K562 (cell line): ENCODE results near the gene TCOF1. TPM values are rescaled to one million over a fixed set of nuclear protein-coding genes. Genes with fewer than 3 reads are reported as not detected.
A peak's percentile ranks its signal among the peaks of the same experiment; 100 is the strongest.

Experiments used
- ATAC-seq: fragments of 200-7000 bp; cut with Tn5 transposase; 3 replicates; pipeline ENCODE4 v1.9.1; 2020; ENCODE audit warnings: moderate library complexity
- BruUV-seq: library from RNA; stranded (reverse); fragments of 400-500 nt; replicated peaks from 2 replicates; lab custom pipeline; 2021; lab: Mats Ljungman, UMichigan
- CTCF ChIA-PET: fragments of 300-600 bp; formaldehyde crosslinking; extraction: SDS; loops from one replicate; lab custom pipeline; 2021; ENCODE audit warnings: low intra/inter-chr PET ratio; lab: Yijun Ruan, JAX
- POLR2A ChIA-PET: fragments of 300-600, 350-650 bp; sonication (Branson Sonifier 250); formaldehyde crosslinking; extraction: SDS; loops from one replicate; lab custom pipeline; 2021; ENCODE audit warnings: antibody characterized with exemption, inconsistent platforms; lab: Yijun Ruan, JAX
- DNase-seq, 4 experiments: peaks; one replicate each; pipeline versions ENCODE4 v3.0.0 to v3.0.0-alpha.2; 2011 to 2018; ENCODE audit warnings: low spot score in 3 of 4, mixed read lengths in 3 of 4; ENCODE audit errors: extremely low read depth in 1 of 4
- FAIRE-seq: peaks from 2 replicates; lab custom pipeline; 2011; peaks lifted over from hg19 to GRCh38; lab: Jason Lieb, UNC
- H2AFZ ChIP-seq: 2 replicates; pipeline ENCODE4 v1.6.0; 2011; ENCODE audit warnings: low read depth, low read length, control low read depth, inconsistent platforms
- H3K27ac ChIP-seq: fragments of 200-600 bp; 3 replicates; pipeline ENCODE4 v1.8.0; 2011; ENCODE audit warnings: low read depth, mild to moderate bottlenecking, control low read depth, inconsistent platforms, low read length, moderate library complexity, mixed read lengths; ENCODE audit errors: extremely low read depth
- H3K27me3 ChIP-seq, 2 experiments: fragments of 300-600 bp in 1 of 2; 2 replicates in 1 of 2; 3 replicates in 1 of 2; pipeline versions ENCODE4 v1.6.0 to v1.8.0; 2011; ENCODE audit warnings: inconsistent platforms in 2 of 2, low read length in 2 of 2, mild to moderate bottlenecking in 1 of 2, mixed read lengths in 1 of 2, moderate library complexity in 1 of 2; ENCODE audit not compliant: control insufficient read depth in 2 of 2, insufficient read depth in 2 of 2
- H3K36me3 ChIP-seq: fragments of 300-600 bp; 3 replicates; pipeline ENCODE4 v1.8.0; 2011; ENCODE audit warnings: mild to moderate bottlenecking, low read length, inconsistent platforms; ENCODE audit not compliant: control insufficient read depth, insufficient read depth
- H3K4me1 ChIP-seq, 2 experiments: fragments of 200-600 bp in 1 of 2; replicated peaks in 1 of 2; 2 replicates in 1 of 2; 3 replicates in 1 of 2; pipeline versions ENCODE4 v1.5.1 to v1.8.0; 2011; ENCODE audit warnings: inconsistent platforms in 2 of 2, low read length in 2 of 2, mild to moderate bottlenecking in 1 of 2, mixed read lengths in 1 of 2, moderate library complexity in 1 of 2; ENCODE audit not compliant: control insufficient read depth in 2 of 2, insufficient read depth in 2 of 2
- H3K4me2 ChIP-seq: 2 replicates; pipeline ENCODE4 v1.6.1; 2011; ENCODE audit warnings: low read length, control low read depth, inconsistent platforms, mixed read lengths; ENCODE audit not compliant: insufficient read depth
- H3K4me3 ChIP-seq: fragments of 200-600 bp; sonication (generic), shearing (Covaris generic); 2 replicates; pipeline ENCODE4 v1.5.1; 2016; ENCODE audit warnings: control low read depth, inconsistent platforms
- H3K79me2 ChIP-seq: fragments of 200-600 bp; 3 replicates; pipeline ENCODE4 v1.8.0; 2011; ENCODE audit warnings: low read length, inconsistent platforms; ENCODE audit not compliant: control insufficient read depth, insufficient read depth
- H3K9ac ChIP-seq, 2 experiments: 2 replicates each; pipeline versions ENCODE4 v1.6.0 to v1.6.1; 2011; ENCODE audit warnings: low read depth in 2 of 2, low read length in 2 of 2, control low read depth in 1 of 2, inconsistent platforms in 1 of 2, mild to moderate bottlenecking in 1 of 2, mixed read lengths in 1 of 2; ENCODE audit not compliant: insufficient read depth in 1 of 2
- H3K9me1 ChIP-seq: one replicate; pipeline ENCODE4 v1.6.0; 2011; ENCODE audit warnings: inconsistent platforms, mild to moderate bottlenecking, low read length, moderate library complexity; ENCODE audit not compliant: control insufficient read depth, insufficient read depth
- H3K9me3 ChIP-seq: replicated peaks from 2 replicates; pipeline ENCODE4 v1.5.1; 2011; ENCODE audit warnings: low read depth, low read length, inconsistent platforms; ENCODE audit not compliant: control insufficient read depth, insufficient read depth
- H4K20me1 ChIP-seq: replicated peaks from 2 replicates; pipeline ENCODE4 v1.6.1; 2011; ENCODE audit warnings: low read length, inconsistent platforms, mixed read lengths; ENCODE audit not compliant: control insufficient read depth, insufficient read depth
- CEBPB ChIP-seq: fragments of 450-650 bp; IDR thresholded peaks from 2 replicates; pipeline ENCODE4 v1.6.1; 2016; ENCODE audit warnings: missing genetic modification characterization, missing compliant biosample characterization
- CEBPG ChIP-seq, 3 experiments: fragments of 200-800 bp in 1 of 3; sonication (Bioruptor generic) in 1 of 3; sonication (generic) in 1 of 3; formaldehyde crosslinking in 1 of 3; IDR thresholded peaks in 2 of 3; conservative IDR thresholded peaks in 1 of 3; 2 replicates each; pipeline versions ENCODE4 v1.6.1 to v1.8.0; 2016 to 2022; ENCODE audit warnings: missing compliant biosample characterization in 2 of 3, missing genetic modification characterization in 2 of 3, mild to moderate bottlenecking in 1 of 3, missing genetic modification reagents in 1 of 3
- KHSRP ChIP-seq: fragments of 450-650 bp; IDR thresholded peaks from 2 replicates; pipeline ENCODE4 v1.6.1; 2017
- MCM3 ChIP-seq: fragments of 450-650 bp; IDR thresholded peaks from 2 replicates; pipeline ENCODE4 v1.6.1; 2016
- MCM7 ChIP-seq, 2 experiments: fragments of 450-650 bp; IDR thresholded peaks; 2 replicates each; pipeline ENCODE4 v1.6.1; 2016 to 2018
- PHF21A ChIP-seq: fragments of 450-650 bp; IDR thresholded peaks from 2 replicates; pipeline ENCODE4 v1.6.1; 2017; ENCODE audit warnings: low read depth, borderline replicate concordance
- PML ChIP-seq: IDR thresholded peaks from 2 replicates; pipeline ENCODE4 v1.6.1; 2012; ENCODE audit warnings: low read length, inconsistent platforms
- SAFB2 ChIP-seq: fragments of 200-400 bp; formaldehyde crosslinking; IDR thresholded peaks from 2 replicates; pipeline ENCODE4 v1.6.1; 2018; ENCODE audit warnings: borderline replicate concordance, low read length, low read depth, moderate library complexity; ENCODE audit not compliant: severe bottlenecking
- ZNF263 ChIP-seq: sonication (generic); formaldehyde crosslinking; IDR thresholded peaks from 2 replicates; pipeline ENCODE4 v1.8.0; 2022; ENCODE audit warnings: mild to moderate bottlenecking, missing genetic modification reagents, borderline replicate concordance
- ZNF780A ChIP-seq: fragments of 250-450 bp; sonication (Bioruptor Pico); IDR thresholded peaks from 2 replicates; pipeline ENCODE4 v1.5.0; 2021; ENCODE audit warnings: mild to moderate bottlenecking
- WGBS: fragments of 100-300 bp; shearing (Covaris generic); methylation state at CpG from one replicate; pipeline ENCODE4 v1.1.6; 2016; ENCODE audit warnings: low coverage, mixed read lengths; ENCODE audit not compliant: insufficient coverage; ENCODE audit errors: missing lambda C conversion rate; 5-methylcytosine and 5-hydroxymethylcytosine counted together
- in situ Hi-C: fragments of 300-500 bp; cut with MboI; formaldehyde crosslinking; loops from 4 replicates; pipeline ENCODE4 v1.15.0; 2018; ENCODE audit warnings: inconsistent platforms, mixed read lengths
- intact Hi-C: fragments of 100-400 bp; cut with micrococcal nuclease; formaldehyde crosslinking; loops from 2 replicates; pipeline ENCODE4 v1.14.2; 2022
- polyA plus RNA-seq, 8 experiments: library from polyadenylated mRNA; depleted of rRNA in 4 of 8; stranded (reverse) in 5 of 8; unstranded in 3 of 8; fragments of >200 nt; fragmentation: Nextera tagmentation in 2 of 8; fragmentation: Illumina TruSeq in 1 of 8; extraction: Ambion mirVana in 2 of 8; extraction: Trizol in 1 of 8; gene quantifications; 2 replicates each; pipeline versions ENCODE4 v1.2.1 to v1.2.3, GENCODE V29; 2011 to 2014; ENCODE audit warnings: inconsistent platforms in 1 of 8, missing spikeins in 1 of 8
- total RNA-seq, 7 experiments: library from RNA; depleted of rRNA in 6 of 7; stranded (reverse); fragments of >200 nt in 6 of 7; fragmentation: Illumina TruSeq in 2 of 7; extraction: Trizol in 2 of 7; gene quantifications; 2 replicates each; pipeline versions ENCODE4 v1.2.1 to v1.2.3, GENCODE V29; 2011 to 2021; ENCODE audit warnings: low replicate concordance in 1 of 7

Gene TCOF1
- total and polyA plus RNA-seq, 9 of the 15 experiments (the other 6 are each of a cell fraction or from before 2014, with no cell fraction given), result 9.8 to 134 (median 61.7) TPM

DNA sequence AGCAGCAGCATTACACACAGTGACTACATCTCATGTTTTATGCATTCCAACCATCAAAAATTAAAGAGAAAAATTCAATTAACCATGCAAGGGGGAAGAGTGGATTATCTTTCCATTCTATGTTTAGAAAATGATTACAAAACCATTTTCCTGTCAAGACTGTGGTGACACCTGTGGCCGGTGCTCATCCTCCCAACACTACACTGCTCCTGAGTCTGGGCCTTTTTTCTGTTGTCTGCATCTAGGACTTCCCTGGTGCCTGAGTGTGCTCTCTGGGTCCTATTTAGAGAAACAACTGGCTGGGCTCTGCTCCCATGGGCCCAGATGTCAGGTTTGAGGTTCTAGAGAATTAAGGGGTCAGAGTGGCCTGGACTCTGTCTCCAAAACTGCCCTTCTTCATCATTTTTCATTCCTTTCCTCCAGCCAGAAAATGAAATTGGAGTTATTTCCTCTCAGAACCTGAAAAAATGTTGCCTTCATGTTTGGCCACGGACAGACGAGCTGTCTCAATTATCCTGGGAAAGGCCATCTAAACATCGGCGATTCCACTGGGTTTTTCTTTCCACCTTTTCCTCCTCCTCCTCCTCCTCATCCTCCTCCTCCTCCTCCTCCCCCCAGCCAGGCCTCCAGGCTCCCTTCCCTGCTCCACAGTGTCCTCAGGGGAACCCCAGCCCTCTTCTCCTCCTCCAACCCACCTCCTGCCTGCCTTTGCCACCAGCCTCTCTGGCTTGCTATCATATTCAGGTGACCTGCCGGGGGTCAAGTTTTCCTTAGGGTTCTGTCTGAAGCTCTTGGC lies 43.4 kb upstream of the TCOF1 start:
- Histone ChIP-seq H4K20me1 (no peaks in the 10 kb centered on the region; the same call in 1 of the 2 replicates), H3K27me3 (peaks cover 19 to 36% of the 10 kb centered on the region in 2 experiments), H3K4me1 (peaks cover 0 to 4% of the 10 kb centered on the region in 2 experiments; a peak in 2 of 5 replicates), H3K9ac (no peak overlapping the region), H2AFZ (no peak overlapping the region), H3K4me2 (no peak overlapping the region), H3K9me3 (no peaks in the 10 kb centered on the region)
- BruUV-seq, result no TSS peak
- TF ChIP-seq SAFB2 (no peak), ZNF263 (0 out of 2 replicates have a peak, but pooled peaks have one; percentile 16)
- TF ChIP-seq, all 486 proteins: peak for 1
- ChIA-PET CTCF (no interaction called here), POLR2A (interaction anchor here (0.6 kb wide), 1 partner anchor 17 kb away, joined by 3 read pairs; no protein-coding TSS in a partner anchor)
- in situ Hi-C loops (no loop called here), intact Hi-C loops (no loop called here)
- no peaks in the 10 kb centered on the region for H3K36me3 ChIP-seq
- H3K9me1 ChIP-seq, result no peaks in the 10 kb centered on the region
- 15% methylated on average over 6 of the region's 6 CpGs for WGBS
- ATAC-seq (no peak), DNase-seq (no peak), FAIRE-seq (no peak)
- H3K79me2 ChIP-seq, result no peaks in the 10 kb centered on the region
- H3K4me3 ChIP-seq, result no peak overlapping the region
- no peak overlapping the region for H3K27ac ChIP-seq

DNA sequence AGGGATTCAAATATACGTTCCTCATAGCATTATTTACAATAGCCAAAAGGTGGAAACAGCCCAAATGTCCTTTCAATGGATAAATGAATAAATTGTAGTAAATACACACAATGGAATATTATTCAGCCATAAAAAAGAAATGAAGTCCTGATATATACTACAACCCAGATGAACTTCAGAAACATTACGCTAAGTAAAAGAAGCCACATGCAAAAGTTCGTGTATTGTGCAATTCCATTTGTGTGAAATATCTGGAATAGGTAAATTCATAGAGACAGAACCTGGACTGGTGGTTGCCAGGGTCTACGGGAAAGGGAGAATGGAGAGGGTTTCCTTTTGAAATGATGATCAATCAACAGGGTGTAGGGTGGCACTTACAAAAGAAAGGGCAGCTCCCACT lies 42.3 kb upstream of the TCOF1 start:
- Histone ChIP-seq H3K4me3 (no peak overlapping the region), H4K20me1 (no peaks in the 10 kb centered on the region; the same call in 1 of the 2 replicates), H2AFZ (no peak overlapping the region), H3K79me2 (no peaks in the 10 kb centered on the region), H3K9me3 (no peaks in the 10 kb centered on the region), H3K27me3 (peaks cover 19 to 34% of the 10 kb centered on the region in 2 experiments), H3K9me1 (no peaks in the 10 kb centered on the region), H3K9ac (no peak overlapping the region), H3K4me2 (no peak overlapping the region), H3K36me3 (no peaks in the 10 kb centered on the region), H3K27ac (no peak overlapping the region), H3K4me1 (peaks cover 0 to 4% of the 10 kb centered on the region in 2 experiments; a peak in 2 of 5 replicates)
- no peak for TF ChIP-seq PML
- no peak for TF ChIP-seq MCM7 (IDR thresholded peaks at IDR 0.05)
- no peak for TF ChIP-seq CEBPG (CRISPR knock-in tag; IDR thresholded peaks at IDR 0.05)
- peak; percentile 36 to 53; a peak in 3 of 4 replicates for TF ChIP-seq CEBPG (tag; conservative IDR thresholded peaks at IDR 0.05 in 1 of 2, IDR thresholded peaks at IDR 0.05 in 1 of 2)
- TF ChIP-seq ZNF780A (CRISPR knock-in tag), result no peak
- peak; percentile 60 for TF ChIP-seq CEBPB (tag)
- TF ChIP-seq KHSRP, result no peak
- no peak for TF ChIP-seq PHF21A
- TF ChIP-seq MCM3, result no peak
- in situ Hi-C loops, result no loop called here
- no peak for ATAC-seq
- no TSS peak for BruUV-seq
- ChIA-PET CTCF (no interaction called here), POLR2A (no interaction called here)
- no peak for FAIRE-seq
- no peak for DNase-seq
- WGBS, result 11% methylated on average over 4 of the region's 4 CpGs
- intact Hi-C loops, result no loop called here
